Activated T-cell treated with anti-CD3 and anti-CD28 coated beads, Interleukin-2, amount 50 U/mL, for 1 hour (primary cell): ENCODE measurements around the gene MINAR2.
A peak's percentile ranks its signal among the peaks of the same experiment; 100 is the strongest.

Experiments
- DNase-seq: peaks from one replicate; pipeline ENCODE4 v3.0.0-alpha.2; 2020

The MINAR2 gene, protein sequence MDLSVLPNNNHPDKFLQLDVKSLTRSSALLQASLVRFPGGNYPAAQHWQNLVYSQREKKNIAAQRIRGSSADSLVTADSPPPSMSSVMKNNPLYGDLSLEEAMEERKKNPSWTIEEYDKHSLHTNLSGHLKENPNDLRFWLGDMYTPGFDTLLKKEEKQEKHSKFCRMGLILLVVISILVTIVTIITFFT

DNA sequence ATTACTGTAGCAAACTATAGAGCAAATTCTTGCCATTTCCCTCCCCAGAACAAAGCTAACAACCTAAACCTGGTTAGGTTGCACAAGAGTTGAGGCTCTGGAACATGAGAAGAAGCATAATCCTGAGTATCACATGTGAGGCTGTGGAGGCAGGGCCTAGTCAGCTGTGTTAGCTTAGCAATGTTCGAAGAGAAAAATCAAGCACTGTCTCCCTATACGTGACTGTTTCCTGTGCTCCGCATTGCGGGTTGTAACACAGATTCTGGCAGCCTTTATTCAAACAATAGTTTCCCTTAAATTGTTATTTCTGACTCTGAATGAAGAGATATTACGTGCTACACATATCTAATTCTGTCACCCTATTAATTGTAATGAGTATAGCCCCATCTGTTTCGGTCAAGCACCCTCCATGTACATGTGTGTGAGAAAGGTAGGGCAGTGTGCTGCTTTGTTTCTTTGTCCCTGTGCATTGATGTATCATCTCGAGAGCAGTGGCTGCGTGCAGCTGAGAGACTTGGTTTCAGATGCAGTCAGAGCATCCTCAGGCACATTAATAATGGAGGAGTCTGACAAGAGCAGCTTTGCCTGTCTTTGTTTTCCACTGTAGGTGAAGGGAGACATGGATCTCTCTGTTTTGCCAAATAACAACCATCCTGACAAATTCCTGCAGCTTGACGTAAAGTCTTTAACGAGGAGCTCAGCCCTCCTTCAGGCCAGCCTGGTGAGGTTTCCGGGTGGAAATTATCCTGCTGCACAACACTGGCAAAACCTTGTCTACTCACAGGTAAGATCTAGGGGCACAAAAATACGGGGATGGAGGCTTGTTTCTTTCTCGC is at the start of gene MINAR2:
TSS of gene MINAR2 (plus strand) at position 523 of the 836 bp plus-strand sequence. CDS start at position 620, 97 bp downstream.
- no peak for DNase-seq

DNA sequence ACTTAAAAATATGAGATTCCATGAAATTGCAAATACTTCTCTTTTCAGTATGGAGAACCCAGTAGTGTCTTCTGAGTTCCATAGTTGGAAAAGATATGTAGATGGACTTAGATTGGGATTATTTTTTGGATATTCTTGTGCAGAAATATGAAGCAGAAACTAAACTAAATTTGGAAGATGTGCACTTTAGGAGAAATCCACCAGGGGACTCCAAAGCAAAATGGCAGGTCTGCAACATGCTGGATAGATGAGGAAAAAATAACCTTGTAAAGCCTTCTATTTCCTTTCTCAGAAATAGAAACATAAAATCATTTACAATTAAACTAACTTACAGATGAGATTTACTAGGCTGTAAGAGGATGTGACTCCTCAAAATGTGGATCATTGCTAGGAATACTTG is 49.2 kb upstream of the MINAR2 start:
- no peak for DNase-seq

DNA sequence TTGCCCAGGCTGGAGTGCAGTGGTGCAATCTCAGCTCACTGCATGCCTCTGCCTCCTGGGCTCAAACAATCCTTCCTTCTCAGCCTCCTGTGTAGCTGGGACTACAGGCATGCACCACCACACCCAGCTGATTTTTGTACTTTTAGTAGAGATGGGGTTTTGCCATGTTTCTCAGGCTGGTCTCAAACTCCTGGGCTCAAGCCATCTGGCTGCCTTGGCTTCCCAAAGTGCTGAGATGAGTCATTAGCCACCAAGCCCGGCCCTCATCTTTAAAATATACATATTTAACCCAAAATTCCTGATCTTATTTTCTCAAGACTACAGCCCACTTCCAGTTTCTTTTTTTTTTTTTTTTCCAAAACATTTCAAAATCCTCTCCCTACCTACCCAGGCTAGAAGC is 31.7 kb upstream of the MINAR2 start:
- DNase-seq, result no peak

DNA sequence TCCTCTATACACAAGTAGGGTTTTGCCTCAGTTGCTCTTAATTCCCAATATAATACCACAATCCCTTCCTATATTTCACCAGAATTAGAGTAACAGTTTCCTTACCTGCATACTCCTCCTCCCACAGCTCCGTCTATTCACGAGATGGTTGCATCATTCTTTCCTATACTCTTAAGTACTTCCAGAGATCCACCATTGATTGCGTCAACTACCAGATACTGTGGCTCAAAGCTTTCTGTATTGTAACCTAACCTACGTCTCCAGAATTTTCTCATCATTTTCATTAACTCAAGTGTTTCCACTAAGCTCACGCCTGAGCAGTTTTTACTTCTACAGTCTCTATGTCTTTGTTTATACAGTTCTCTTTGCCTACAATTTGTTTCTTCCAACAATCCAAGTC is 31.2 kb upstream of the MINAR2 start:
- DNase-seq, result no peak

- no peak for DNase-seq
Observed at GRCh38 chr5:129717751-129718310, 30.1 kb upstream of the MINAR2 start.

DNA sequence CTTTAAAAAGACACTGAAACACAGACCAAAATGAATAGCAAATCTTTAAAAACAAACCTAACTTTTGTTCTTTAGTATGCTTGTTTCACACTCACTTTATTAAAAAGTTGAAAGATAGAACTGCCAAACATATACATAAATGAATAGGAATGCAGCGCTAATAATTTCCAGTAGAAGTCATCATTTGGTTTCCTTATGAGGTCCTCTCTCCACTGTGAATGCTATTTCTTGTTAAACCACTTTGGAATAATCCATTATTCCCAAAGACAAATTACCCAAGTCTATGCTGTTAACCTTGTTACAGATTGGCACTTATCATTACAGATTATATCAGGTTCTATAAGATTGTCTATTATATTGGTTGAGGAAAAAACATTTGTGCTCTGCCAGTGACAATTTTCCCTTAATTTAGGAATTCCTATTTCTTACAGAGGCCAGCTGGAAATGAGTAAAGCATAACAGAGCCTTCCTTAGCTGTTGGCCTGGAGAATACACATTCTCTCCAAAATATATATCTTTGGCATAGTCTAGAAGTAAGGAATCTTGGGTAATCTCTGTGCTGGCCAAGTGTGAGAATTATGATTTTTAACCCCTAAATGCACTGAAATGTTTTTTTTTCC is 29.3 kb upstream of the MINAR2 start:
- DNase-seq, result no peak

DNA sequence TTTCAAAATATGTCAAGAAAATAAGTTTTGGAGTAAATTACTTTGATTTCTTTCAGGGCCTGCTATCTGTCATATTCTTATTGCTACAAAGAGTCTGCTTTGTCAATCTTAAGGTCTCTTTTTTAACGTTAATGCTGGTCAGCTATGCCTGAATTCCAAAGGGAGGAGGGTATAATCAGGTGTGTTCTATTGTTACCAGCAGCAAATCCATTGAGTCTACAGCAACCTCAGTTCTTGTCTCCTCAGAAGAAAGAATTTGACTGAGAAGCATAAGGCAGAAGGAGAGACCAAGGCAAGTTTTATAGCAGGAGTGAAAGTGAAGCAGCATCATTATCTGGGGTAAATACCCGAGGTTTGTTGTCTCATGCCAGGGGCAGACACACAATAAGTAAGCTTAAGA is 23.7 kb upstream of the MINAR2 start:
- DNase-seq, result no peak

GRCh38 chr5:129724647-129725046 is 23.2 kb upstream of the MINAR2 start:
- DNase-seq, result no peak

DNA sequence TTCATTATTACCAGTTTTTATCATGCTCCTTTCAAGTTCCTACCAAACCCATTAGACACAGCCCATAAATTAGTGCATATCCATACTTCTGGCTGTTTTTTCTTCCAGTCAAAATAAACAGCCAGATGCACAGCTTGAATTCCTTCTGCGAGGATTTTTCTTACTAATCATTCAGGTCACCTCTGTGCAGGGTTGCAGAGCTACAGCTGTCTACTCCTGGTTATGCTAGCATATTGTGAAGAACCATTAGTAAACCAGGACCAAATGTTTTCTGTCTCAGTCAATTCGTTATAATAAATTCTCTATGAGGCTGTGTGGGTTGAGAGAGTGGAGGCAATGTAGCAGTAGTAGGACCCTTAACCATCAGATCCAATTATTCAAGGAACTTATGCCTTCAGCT is 8.1 kb upstream of the MINAR2 start:
- DNase-seq, result no peak

- DNase-seq, result no peak
Observed at GRCh38 chr5:129743541-129744187, 4.2 kb upstream of the MINAR2 start.

- no peak for DNase-seq
Observed at GRCh38 chr5:129745997-129746396, 1.9 kb upstream of the MINAR2 start.

GRCh38 chr5:129746876-129747275 is 1.0 kb upstream of the MINAR2 start:
- no peak for DNase-seq

DNA sequence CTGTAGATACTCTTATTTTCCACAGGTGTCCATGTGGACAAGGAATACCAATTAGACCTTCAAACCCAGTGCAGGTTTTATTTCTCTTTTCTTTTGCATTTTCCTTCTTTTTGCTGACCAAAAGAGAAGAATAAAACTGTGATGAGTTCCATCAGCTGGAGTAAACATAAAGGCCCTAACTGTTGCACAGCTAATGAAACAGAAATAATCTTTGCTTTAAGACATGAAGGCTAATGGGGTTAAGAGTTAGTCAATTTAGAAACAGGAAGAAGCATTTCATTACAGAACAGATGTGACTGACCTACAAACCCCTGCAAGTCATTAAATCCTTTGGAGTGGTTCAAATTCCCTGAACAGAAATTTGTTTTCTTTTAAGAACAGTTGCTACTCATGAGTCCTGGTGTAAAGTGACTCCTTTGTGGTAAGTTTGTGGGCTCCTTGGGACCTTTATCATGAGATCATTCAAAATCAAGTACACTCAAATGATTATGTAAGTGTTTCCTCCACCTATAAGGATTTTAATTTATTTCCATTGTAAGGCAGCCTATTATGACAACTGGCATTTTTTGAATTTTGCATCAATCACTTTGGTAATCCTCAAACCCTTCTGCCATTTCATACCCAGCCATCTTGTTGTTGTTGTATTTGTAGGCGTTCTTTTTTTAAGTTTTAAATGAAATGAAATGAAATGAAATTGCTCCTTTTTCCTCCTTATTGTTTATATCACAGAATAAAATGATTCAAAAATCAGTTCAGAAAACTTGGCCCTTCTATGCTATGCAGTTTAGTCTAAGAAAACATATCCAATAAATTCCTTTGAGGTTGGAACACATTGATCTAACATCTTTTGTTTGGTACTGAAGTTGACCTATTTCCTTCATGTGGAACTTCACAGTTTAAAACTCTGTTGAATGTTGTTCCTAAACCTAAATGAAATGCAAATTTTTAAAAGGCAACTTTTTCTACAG is 1.3 kb downstream of the MINAR2 start:
- no peak for DNase-seq

GRCh38 chr5:129760636-129761325 is 12.9 kb downstream of the MINAR2 start:
- DNase-seq, result no peak

- DNase-seq, result no peak
Observed at GRCh38 chr5:129763651-129764050, 15.8 kb downstream of the MINAR2 start.

GRCh38 chr5:129766798-129767197 is 18.9 kb downstream of the MINAR2 start:
- no peak for DNase-seq

DNA sequence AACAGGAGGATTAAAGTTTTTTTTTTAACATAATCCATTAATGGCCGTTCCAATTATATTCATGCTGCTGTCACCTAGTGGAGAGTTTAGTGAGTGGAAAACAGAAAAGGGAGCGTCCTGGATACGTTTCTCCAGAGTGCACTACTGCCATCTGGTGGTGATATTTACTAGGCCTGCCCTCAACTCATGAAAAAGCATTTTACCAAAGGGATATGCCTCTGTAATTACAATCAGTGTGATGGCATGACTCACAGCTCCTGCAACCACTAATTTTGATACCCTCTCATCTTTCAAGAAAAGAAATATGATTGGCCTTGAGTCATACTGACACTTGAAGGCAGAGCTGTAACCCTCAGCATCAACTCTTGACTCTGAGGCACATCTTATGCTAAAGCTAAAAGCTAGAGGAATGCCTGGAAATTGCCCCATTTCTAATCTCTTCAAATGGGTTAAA is 20.1 kb downstream of the MINAR2 start:
- no peak for DNase-seq

DNA sequence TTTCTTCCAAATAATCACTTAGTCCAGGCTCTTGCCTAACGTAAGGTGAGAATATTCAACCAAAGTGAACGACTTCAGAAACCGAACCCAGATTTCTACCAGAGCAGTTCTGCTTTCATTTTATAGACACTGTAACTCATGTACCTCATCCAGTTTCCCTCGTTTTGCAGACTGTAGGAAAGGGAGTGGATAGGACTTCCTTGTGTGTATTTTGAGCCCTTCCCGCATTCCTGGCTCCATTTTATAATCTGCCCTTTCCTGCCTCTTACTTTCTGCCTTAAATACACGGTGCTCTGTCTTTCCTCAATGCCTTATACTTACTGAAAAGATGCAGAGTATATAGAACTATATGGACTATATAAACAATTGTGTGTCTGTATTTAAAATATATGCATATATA is 20.8 kb downstream of the MINAR2 start:
- no peak for DNase-seq

DNA sequence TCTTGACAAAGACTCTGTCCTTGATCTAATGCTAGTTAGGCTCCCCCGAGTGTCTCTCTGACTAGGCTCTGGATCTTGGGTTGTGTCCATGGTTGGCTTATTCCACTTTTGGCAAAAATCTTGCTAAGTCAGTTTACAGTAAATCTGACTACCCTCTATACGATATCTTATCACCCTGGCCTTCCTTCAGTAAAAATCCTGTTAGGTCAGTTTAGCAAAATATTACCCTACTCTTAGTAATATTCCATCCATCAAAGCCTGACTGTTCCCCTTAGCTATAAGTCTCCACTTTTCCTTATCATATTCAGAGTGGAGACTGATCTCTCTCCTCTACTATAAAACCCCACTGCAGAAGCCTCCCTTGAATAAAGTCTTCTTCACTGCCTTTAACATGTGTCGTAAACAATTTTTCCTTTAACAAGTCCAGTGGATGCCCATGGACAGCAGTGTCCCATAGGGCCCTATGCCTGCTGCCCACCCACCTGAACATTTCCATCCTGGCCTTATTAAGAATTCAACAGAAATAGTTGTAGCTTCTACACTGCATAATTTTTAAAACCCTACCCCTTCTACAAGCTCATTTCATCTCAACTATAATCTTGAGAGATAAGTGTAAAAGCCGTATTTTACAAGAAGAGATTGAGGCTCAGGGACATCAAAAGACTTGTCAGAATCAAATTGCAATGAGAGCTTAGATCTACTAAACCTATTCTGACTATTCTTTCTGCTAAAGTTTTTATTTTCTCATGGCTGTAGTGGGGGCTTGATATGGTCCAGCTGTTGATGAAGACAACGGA is 22.3 kb downstream of the MINAR2 start:
- DNase-seq, result no peak

- peak; percentile 23 for DNase-seq
Observed at GRCh38 chr5:129771058-129771838, 23.4 kb downstream of the MINAR2 start.
